Activated T-helper 17 cell treated with anti-CD3 and anti-CD28 coated beads, Interleukin-2, amount 50 U/mL, for 72 hours (primary cell): Measurements from ENCODE around the gene RMDN2. TPM values are rescaled to one million over a fixed set of nuclear protein-coding genes. Genes with fewer than 3 reads are reported as not detected.
"Not testable (repeated sequence)": the region's sequence is repeated elsewhere in the genome, so short reads cannot be mapped to it uniquely, and the experiment has no call there.

ENCODE experiments used
- ATAC-seq: fragments of 150-1000 bp; cut with Tn5 transposase; replicated peaks from 2 replicates; pipeline ENCODE4 v1.10.0; 2021; ENCODE audit warnings: mild to moderate bottlenecking, moderate library complexity
- H3K27ac Mint-ChIP-seq: one replicate; pipeline ENCODE4 v1.8.0; 2022; ENCODE audit warnings: mixed read lengths
- H3K27me3 Mint-ChIP-seq: one replicate; pipeline ENCODE4 v1.8.0; 2022; ENCODE audit warnings: mixed read lengths
- H3K36me3 Mint-ChIP-seq: one replicate; pipeline ENCODE4 v1.8.0; 2022; ENCODE audit warnings: low read depth, mild to moderate bottlenecking, mixed read lengths
- H3K4me1 Mint-ChIP-seq: one replicate; pipeline ENCODE4 v1.8.0; 2022; ENCODE audit warnings: mixed read lengths
- H3K4me3 Mint-ChIP-seq: one replicate; pipeline ENCODE4 v1.8.0; 2022; ENCODE audit warnings: mild to moderate bottlenecking, mixed read lengths
- H3K9me3 Mint-ChIP-seq: one replicate; pipeline ENCODE4 v1.8.0; 2022; ENCODE audit warnings: mixed read lengths
- total RNA-seq, 2 donors: library from RNA; stranded (reverse); gene quantifications; one replicate each; pipeline ENCODE4 v1.2.3, GENCODE V29; 2022

Gene RMDN2
- total RNA-seq, 2 donors from 2014 or later: 1.4 to 2.0 TPM

- Mint-ChIP-seq H3K27me3 (peaks cover 4% of the 10 kb centered on the region), H3K36me3 (no peaks in the 10 kb centered on the region), H3K27ac (no peak overlapping the region), H3K4me1 (peaks cover 5% of the 10 kb centered on the region), H3K4me3 (no peak overlapping the region), H3K9me3 (no peaks in the 10 kb centered on the region)
- no peak for ATAC-seq
These were observed 57.1 kb downstream of the RMDN2 start for GRCh38 chr2:37982147-37982582.

GRCh38 chr2:37982847-37983246 is 57.8 kb downstream of the RMDN2 start:
- Mint-ChIP-seq H3K4me1 (peaks cover 5% of the 10 kb centered on the region), H3K36me3 (no peaks in the 10 kb centered on the region), H3K9me3 (no peaks in the 10 kb centered on the region), H3K27me3 (peaks cover 4% of the 10 kb centered on the region), H3K27ac (no peak overlapping the region), H3K4me3 (no peak overlapping the region)
- no peak for ATAC-seq

GRCh38 chr2:37983719-37984118 is 58.6 kb downstream of the RMDN2 start:
- Mint-ChIP-seq H3K9me3 (no peaks in the 10 kb centered on the region), H3K27ac (no peak overlapping the region), H3K27me3 (peaks cover 4% of the 10 kb centered on the region), H3K36me3 (no peaks in the 10 kb centered on the region), H3K4me3 (no peak overlapping the region), H3K4me1 (peaks cover 5% of the 10 kb centered on the region)
- ATAC-seq: no peak

GRCh38 chr2:37984176-37984575 is 59.1 kb downstream of the RMDN2 start:
- H3K9me3 Mint-ChIP-seq: no peaks in the 10 kb centered on the region
- no peak overlapping the region for H3K4me3 Mint-ChIP-seq
- H3K36me3 Mint-ChIP-seq: no peaks in the 10 kb centered on the region
- H3K4me1 Mint-ChIP-seq: peaks cover 5% of the 10 kb centered on the region
- no peak overlapping the region for H3K27ac Mint-ChIP-seq
- ATAC-seq: no peak
- H3K27me3 Mint-ChIP-seq: peaks cover 4% of the 10 kb centered on the region

- Mint-ChIP-seq H3K27ac (no peak overlapping the region), H3K4me3 (no peak overlapping the region), H3K36me3 (no peaks in the 10 kb centered on the region), H3K4me1 (peaks cover 5% of the 10 kb centered on the region), H3K9me3 (no peaks in the 10 kb centered on the region), H3K27me3 (peaks cover 4% of the 10 kb centered on the region)
- no peak for ATAC-seq
These were observed 59.5 kb downstream of the RMDN2 start for GRCh38 chr2:37984589-37984988.

- Mint-ChIP-seq H3K9me3 (no peaks in the 10 kb centered on the region), H3K27me3 (peaks cover 4% of the 10 kb centered on the region), H3K4me3 (no peak overlapping the region), H3K4me1 (peaks cover 5% of the 10 kb centered on the region), H3K36me3 (no peaks in the 10 kb centered on the region), H3K27ac (no peak overlapping the region)
- peak; percentile 69 for ATAC-seq
These were observed 60.2 kb downstream of the RMDN2 start for GRCh38 chr2:37985333-37985732.

- H3K27me3 Mint-ChIP-seq: peaks cover 4% of the 10 kb centered on the region
- H3K4me1 Mint-ChIP-seq: peaks cover under 1% of the 10 kb centered on the region
- no peaks in the 10 kb centered on the region for H3K36me3 Mint-ChIP-seq
- ATAC-seq: no peak
- no peak overlapping the region for H3K27ac Mint-ChIP-seq
- no peaks in the 10 kb centered on the region for H3K9me3 Mint-ChIP-seq
- no peak overlapping the region for H3K4me3 Mint-ChIP-seq
These were observed 62.1 kb downstream of the RMDN2 start for GRCh38 chr2:37987098-37987775.

- H3K4me1 Mint-ChIP-seq: no peaks in the 10 kb centered on the region
- H3K27me3 Mint-ChIP-seq: no peaks in the 10 kb centered on the region
- no peak overlapping the region for H3K4me3 Mint-ChIP-seq
- no peak overlapping the region for H3K27ac Mint-ChIP-seq
- H3K9me3 Mint-ChIP-seq: no peaks in the 10 kb centered on the region
- no peaks in the 10 kb centered on the region for H3K36me3 Mint-ChIP-seq
- no peak for ATAC-seq
These were observed 67.5 kb downstream of the RMDN2 start for GRCh38 chr2:37992601-37993000.

- H3K27ac Mint-ChIP-seq: no peak overlapping the region
- H3K36me3 Mint-ChIP-seq: no peaks in the 10 kb centered on the region
- no peaks in the 10 kb centered on the region for H3K9me3 Mint-ChIP-seq
- ATAC-seq: no peak
- no peaks in the 10 kb centered on the region for H3K4me1 Mint-ChIP-seq
- H3K27me3 Mint-ChIP-seq: no peaks in the 10 kb centered on the region
- H3K4me3 Mint-ChIP-seq: no peak overlapping the region
These were observed 68.1 kb downstream of the RMDN2 start for GRCh38 chr2:37993143-37993542.

GRCh38 chr2:37997629-37998028 is 72.5 kb downstream of the RMDN2 start:
- H3K4me3 Mint-ChIP-seq: no peak overlapping the region
- no peak for ATAC-seq
- no peaks in the 10 kb centered on the region for H3K36me3 Mint-ChIP-seq
- no peaks in the 10 kb centered on the region for H3K27me3 Mint-ChIP-seq
- H3K9me3 Mint-ChIP-seq: no peaks in the 10 kb centered on the region
- H3K4me1 Mint-ChIP-seq: no peaks in the 10 kb centered on the region
- no peak overlapping the region for H3K27ac Mint-ChIP-seq

- no peaks in the 10 kb centered on the region for H3K9me3 Mint-ChIP-seq
- no peaks in the 10 kb centered on the region for H3K27me3 Mint-ChIP-seq
- H3K4me3 Mint-ChIP-seq: no peak overlapping the region
- ATAC-seq: no peak
- no peak overlapping the region for H3K27ac Mint-ChIP-seq
- H3K4me1 Mint-ChIP-seq: no peaks in the 10 kb centered on the region
- no peaks in the 10 kb centered on the region for H3K36me3 Mint-ChIP-seq
These were observed 75.6 kb downstream of the RMDN2 start for GRCh38 chr2:38000485-38001222.

GRCh38 chr2:38010187-38010586 is 85.1 kb downstream of the RMDN2 start:
- H3K27me3 Mint-ChIP-seq, ATAC-seq, H3K9me3 Mint-ChIP-seq, H3K4me3 Mint-ChIP-seq, H3K27ac Mint-ChIP-seq, H3K4me1 Mint-ChIP-seq: not testable (repeated sequence)
- H3K36me3 Mint-ChIP-seq: peaks cover 11% of the 10 kb centered on the region

GRCh38 chr2:38010995-38011394 is 85.9 kb downstream of the RMDN2 start:
- ATAC-seq: no peak
- no peak overlapping the region for H3K4me3 Mint-ChIP-seq
- H3K9me3 Mint-ChIP-seq: no peaks in the 10 kb centered on the region
- H3K27ac Mint-ChIP-seq: no peak overlapping the region
- no peaks in the 10 kb centered on the region for H3K27me3 Mint-ChIP-seq
- no peaks in the 10 kb centered on the region for H3K4me1 Mint-ChIP-seq
- peaks cover 11% of the 10 kb centered on the region for H3K36me3 Mint-ChIP-seq

- no peak for ATAC-seq
- Mint-ChIP-seq H3K27ac (no peak overlapping the region), H3K4me1 (no peaks in the 10 kb centered on the region), H3K9me3 (no peaks in the 10 kb centered on the region), H3K27me3 (no peaks in the 10 kb centered on the region), H3K36me3 (no peaks in the 10 kb centered on the region), H3K4me3 (no peak overlapping the region)
These were observed 88.2 kb downstream of the RMDN2 start for GRCh38 chr2:38013158-38013752.

GRCh38 chr2:38016219-38016618 is 91.1 kb downstream of the RMDN2 start:
- no peaks in the 10 kb centered on the region for H3K36me3 Mint-ChIP-seq
- H3K4me1 Mint-ChIP-seq: no peaks in the 10 kb centered on the region
- peak; percentile 70 for ATAC-seq
- H3K9me3 Mint-ChIP-seq: no peaks in the 10 kb centered on the region
- H3K27me3 Mint-ChIP-seq: no peaks in the 10 kb centered on the region
- H3K27ac Mint-ChIP-seq: no peak overlapping the region
- H3K4me3 Mint-ChIP-seq: no peak overlapping the region
